GM12872 (cell line): Measurements from ENCODE around the gene RANBP3.

ENCODE experiments used
- CTCF ChIP-seq: IDR thresholded peaks from 3 replicates; pipeline ENCODE4 v1.5.1; 2011; ENCODE audit warnings: low read depth, mild to moderate bottlenecking, low read length, moderate library complexity; ENCODE audit not compliant: insufficient read depth

Gene RANBP3

GRCh38 chr19:5914358-5914774, 63.6 kb downstream of the RANBP3 start:
- TF ChIP-seq CTCF = no peak

- no peak for TF ChIP-seq CTCF
Observed at GRCh38 chr19:5913739-5914357, 64.1 kb downstream of the RANBP3 start, which contains the start of gene CAPS. Gene CAPS, plus strand, starts transcription at chr19:5914254. Its CDS starts 153 bp downstream, at chr19:5914407.

- TF ChIP-seq CTCF = no peak
Observed at GRCh38 chr19:5911366-5911765, 66.6 kb downstream of the RANBP3 start.

- no peak for TF ChIP-seq CTCF
Observed at GRCh38 chr19:5910638-5910907, 67.4 kb downstream of the RANBP3 start.

- no peak for TF ChIP-seq CTCF
Observed at GRCh38 chr19:5908773-5909442, 69.0 kb downstream of the RANBP3 start.

GRCh38 chr19:5907241-5907640, 70.7 kb downstream of the RANBP3 start:
- no peak for TF ChIP-seq CTCF

GRCh38 chr19:5905114-5905778, 72.7 kb downstream of the RANBP3 start:
- TF ChIP-seq CTCF = no peak
